ENCODE results near the gene SECISBP2.

SECISBP2 gene

DNA sequence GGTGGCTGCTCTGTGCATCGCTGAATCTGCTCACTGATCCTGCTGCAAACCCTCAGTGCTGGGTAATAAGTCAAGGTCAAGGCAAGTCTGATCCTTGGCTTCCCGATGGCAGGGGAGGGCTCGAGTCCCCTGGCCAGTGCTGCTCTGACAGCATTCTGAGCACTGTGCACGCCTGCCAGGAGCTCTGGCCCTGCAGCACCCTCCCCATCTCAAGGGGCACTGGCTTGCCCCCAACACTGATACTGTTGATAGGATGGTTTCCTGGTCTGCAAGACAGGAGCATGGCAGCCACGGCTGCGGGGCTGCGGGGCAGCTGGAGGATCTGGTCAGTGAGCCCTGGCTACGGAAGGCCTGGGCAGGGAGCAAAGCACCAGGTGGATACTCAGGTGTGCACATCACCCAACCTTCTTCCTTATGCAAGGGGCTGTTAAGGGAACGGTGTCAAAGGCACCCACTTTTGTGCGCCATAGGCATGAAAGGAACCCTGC lies 71.8 kb downstream of the SECISBP2 start:
- TF ChIP-seq, protein P1, sequence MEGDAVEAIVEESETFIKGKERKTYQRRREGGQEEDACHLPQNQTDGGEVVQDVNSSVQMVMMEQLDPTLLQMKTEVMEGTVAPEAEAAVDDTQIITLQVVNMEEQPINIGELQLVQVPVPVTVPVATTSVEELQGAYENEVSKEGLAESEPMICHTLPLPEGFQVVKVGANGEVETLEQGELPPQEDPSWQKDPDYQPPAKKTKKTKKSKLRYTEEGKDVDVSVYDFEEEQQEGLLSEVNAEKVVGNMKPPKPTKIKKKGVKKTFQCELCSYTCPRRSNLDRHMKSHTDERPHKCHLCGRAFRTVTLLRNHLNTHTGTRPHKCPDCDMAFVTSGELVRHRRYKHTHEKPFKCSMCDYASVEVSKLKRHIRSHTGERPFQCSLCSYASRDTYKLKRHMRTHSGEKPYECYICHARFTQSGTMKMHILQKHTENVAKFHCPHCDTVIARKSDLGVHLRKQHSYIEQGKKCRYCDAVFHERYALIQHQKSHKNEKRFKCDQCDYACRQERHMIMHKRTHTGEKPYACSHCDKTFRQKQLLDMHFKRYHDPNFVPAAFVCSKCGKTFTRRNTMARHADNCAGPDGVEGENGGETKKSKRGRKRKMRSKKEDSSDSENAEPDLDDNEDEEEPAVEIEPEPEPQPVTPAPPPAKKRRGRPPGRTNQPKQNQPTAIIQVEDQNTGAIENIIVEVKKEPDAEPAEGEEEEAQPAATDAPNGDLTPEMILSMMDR (IDR thresholded peaks at IDR 0.05), result no peak

DNA sequence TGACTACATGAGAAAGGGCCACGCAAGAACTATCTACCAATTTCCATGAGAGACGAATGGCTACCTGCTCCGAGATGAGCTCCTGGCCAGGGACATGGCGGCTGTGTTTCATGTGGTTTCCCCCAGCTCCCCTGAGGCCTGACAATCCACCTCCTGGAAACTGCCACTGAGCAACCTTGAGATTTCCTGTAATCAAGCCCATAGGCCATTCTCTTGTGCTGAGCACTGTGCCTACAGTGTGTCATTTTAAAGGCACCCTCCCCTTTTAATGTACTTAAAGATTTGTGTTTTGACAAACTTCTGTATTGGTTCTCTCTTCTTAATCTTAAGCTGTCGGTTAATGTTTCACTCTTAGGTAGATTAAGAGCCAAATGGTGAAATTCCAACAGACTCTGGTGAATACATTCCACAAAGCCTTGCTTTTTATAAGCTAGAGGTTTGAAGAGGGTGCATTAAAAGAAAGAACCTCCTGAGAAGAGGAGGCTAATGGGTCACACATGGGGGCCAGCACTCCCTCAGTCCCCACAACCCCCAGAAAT lies 72.3 kb downstream of the SECISBP2 start:
- TF ChIP-seq, protein P1 (IDR thresholded peaks at IDR 0.05), result no peak

DNA sequence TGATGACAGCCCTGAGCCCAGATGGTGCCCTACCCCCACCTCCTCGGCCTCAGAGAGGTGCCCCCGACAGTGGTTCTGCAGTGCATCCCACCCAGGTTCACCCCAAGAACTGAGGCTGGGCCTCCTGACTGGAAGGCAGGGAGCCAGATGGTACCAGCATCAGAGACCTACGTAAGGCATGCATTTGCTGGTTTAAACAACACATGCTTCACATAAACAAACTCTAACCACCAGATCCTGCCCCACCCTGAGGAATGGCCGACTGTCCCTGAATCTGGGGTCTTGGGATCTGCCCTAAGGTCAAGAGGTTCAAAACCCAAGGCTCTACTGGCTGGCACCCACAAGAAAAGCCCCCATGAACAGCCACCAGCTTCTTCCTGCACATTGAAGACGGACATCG lies 73.3 kb downstream of the SECISBP2 start:
- TF ChIP-seq, protein P1 (IDR thresholded peaks at IDR 0.05), result no peak

DNA sequence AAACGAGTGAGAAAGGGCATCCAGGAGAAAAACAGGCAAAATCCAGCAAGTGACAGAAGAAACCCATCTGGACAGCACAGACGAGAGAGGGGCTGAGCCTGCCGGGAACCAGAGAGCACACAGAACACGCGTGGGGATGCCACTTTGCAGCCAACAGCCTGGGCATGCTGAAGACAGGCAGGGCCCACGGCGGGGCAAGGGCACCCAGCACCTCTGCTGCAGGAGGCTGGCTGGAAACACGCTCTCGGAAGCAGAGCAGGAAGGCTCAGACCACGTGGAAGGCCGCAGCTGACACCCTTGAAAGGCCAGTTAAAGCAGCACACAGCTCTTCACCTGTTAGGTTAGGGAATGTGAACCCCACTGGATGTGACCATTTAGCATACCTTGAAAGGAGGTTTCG lies 76.1 kb downstream of the SECISBP2 start:
- TF ChIP-seq, protein P1 (IDR thresholded peaks at IDR 0.05), result no peak

DNA sequence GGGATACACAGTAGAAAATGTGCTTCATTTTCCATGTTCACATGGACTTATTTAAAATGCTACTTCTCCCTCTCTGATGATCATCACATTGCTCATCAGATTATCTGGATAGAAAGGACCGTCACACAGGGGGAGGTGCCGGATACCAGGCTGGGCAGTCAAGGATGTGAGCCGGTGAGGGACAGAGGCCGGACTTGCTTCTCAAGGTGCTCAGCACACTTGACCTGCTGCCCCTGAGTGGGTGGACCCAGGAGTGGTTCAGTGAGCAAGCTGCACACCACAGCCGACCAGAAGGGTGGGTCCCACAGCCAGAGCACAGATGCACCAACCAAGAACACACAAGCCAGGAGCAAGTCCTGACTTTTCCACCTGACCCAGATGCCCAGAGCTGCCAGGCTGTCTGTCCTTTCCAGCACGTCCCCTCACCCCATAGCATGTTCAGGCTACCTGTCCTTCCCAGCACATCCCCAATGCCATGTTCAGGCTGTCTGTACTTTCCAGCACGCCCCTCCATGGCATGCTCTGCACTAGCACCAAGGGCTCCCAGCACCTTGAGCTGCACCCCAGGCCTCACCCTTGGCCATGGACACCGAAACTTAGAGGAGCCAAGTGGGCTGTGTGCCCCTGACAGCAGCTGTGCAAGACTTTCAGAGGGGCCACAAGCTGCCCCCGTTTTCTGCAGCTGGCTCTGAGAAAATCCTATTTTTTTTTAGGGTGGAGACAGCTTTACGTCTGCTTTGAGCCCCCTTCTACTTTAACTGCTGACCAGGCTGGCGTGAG lies 77.8 kb downstream of the SECISBP2 start:
- TF ChIP-seq, protein P1 (IDR thresholded peaks at IDR 0.05), result no peak

DNA sequence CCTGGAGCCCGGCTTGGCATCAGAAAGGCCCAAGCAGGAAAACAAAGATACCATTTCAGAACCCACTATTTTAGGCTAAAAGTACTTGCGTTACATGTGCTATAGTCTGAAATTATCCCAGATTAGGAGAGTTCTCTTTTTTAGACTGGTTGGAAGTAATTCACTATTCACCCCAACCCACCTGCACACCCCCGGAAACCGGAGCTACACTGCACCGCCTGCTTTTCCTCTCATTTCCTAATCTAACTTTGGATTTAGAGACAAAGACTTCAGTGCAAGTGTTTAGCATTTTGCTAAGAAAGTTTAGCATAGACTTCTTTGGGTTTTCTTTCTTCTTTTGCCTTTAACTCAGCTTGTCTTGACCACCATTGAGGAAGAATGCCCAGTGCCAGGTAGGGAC lies 79.2 kb downstream of the SECISBP2 start:
- TF ChIP-seq, protein P1 (IDR thresholded peaks at IDR 0.05), result no peak

DNA sequence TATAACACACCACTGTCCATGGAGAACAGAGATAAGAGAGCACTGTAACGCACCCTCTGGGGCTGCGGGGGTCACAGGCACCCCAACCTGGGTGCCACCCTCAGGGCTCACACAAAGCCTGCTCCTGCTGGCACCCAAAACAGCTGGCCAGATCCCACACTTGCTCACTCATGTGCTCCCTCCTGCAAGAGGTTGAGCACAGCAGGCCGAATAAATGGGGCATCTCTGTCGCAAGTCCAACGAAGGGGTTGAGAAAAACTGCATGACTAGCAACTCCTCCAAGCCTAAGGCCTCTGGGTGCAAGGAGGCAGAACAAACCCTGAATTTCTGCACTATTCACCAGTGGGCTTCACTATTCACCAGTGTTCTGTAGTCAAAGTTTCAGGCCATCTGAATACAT lies 80.3 kb downstream of the SECISBP2 start:
- TF ChIP-seq, protein P1 (IDR thresholded peaks at IDR 0.05), result no peak
